OCI-LY1 (cell line): ENCODE measurements around the gene RNF157.

Experiments
- H2AFZ ChIP-seq: fragments of 200-600 bp; sonication (generic), shearing (Covaris generic); 2 replicates; pipeline ENCODE4 v1.6.0; 2014; ENCODE audit warnings: antibody characterized with exemption, mild to moderate bottlenecking, low read length
- H3F3A ChIP-seq: fragments of 200-600 bp; sonication (generic), shearing (Covaris generic); 2 replicates; pipeline ENCODE4 v1.6.0; 2014; ENCODE audit warnings: mild to moderate bottlenecking, antibody characterized with exemption, low read length, moderate library complexity; ENCODE audit not compliant: insufficient read depth
- H3K27ac ChIP-seq: fragments of 200-600 bp; sonication (generic); 2 replicates; pipeline ENCODE4 v1.5.1; 2014; ENCODE audit warnings: low read length, mixed run types, mild to moderate bottlenecking, low read depth; ENCODE audit not compliant: poor library complexity, severe bottlenecking
- H3K27me3 ChIP-seq: fragments of 200-600 bp; sonication (generic); 2 replicates; pipeline ENCODE4 v1.6.0; 2014; ENCODE audit warnings: antibody characterized with exemption, mild to moderate bottlenecking, low read length, moderate library complexity; ENCODE audit not compliant: insufficient read depth
- H3K36me3 ChIP-seq: fragments of 200-600 bp; sonication (generic); 2 replicates; pipeline ENCODE4 v1.6.1; 2014; ENCODE audit warnings: mild to moderate bottlenecking, antibody characterized with exemption, low read length, moderate library complexity, mixed read lengths; ENCODE audit not compliant: insufficient read depth
- H3K4me1 ChIP-seq: fragments of 200-600 bp; sonication (generic); 2 replicates; pipeline ENCODE4 v1.5.1; 2014; ENCODE audit warnings: mild to moderate bottlenecking, low read length, moderate library complexity; ENCODE audit not compliant: insufficient read depth, severe bottlenecking
- H3K4me2 ChIP-seq: fragments of 200-600 bp; sonication (generic), shearing (Covaris generic); 2 replicates; pipeline ENCODE4 v1.6.1; 2014; ENCODE audit warnings: low read length
- H3K4me3 ChIP-seq: fragments of 200-600 bp; sonication (generic); 2 replicates; pipeline ENCODE4 v1.5.1; 2014; ENCODE audit warnings: low read length, low read depth, mild to moderate bottlenecking, mixed read lengths; ENCODE audit not compliant: poor library complexity, severe bottlenecking
- H3K79me2 ChIP-seq: fragments of 200-600 bp; shearing (Covaris generic); 2 replicates; pipeline ENCODE4 v1.6.1; 2016; ENCODE audit warnings: mixed run types, low read length, mixed read lengths; ENCODE audit not compliant: insufficient read depth
- H3K9ac ChIP-seq: fragments of 200-600 bp; sonication (generic), shearing (Covaris generic); 2 replicates; pipeline ENCODE4 v1.6.1; 2014; ENCODE audit warnings: mild to moderate bottlenecking, low read length, mixed read lengths
- H3K9me2 ChIP-seq: fragments of 200-600 bp; sonication (generic), shearing (Covaris generic); 2 replicates; pipeline ENCODE4 v1.6.1; 2014; ENCODE audit warnings: low read depth, mild to moderate bottlenecking, low read length, mixed read lengths
- H3K9me3 ChIP-seq: fragments of 200-600 bp; shearing (Covaris generic); 2 replicates; pipeline ENCODE4 v1.6.1; 2014; ENCODE audit warnings: low read length, mixed read lengths
- H4K20me1 ChIP-seq: fragments of 200-600 bp; sonication (generic), shearing (Covaris generic); 2 replicates; pipeline ENCODE4 v1.6.0; 2016; ENCODE audit warnings: mild to moderate bottlenecking, low read length; ENCODE audit not compliant: insufficient read depth
- EZH2 ChIP-seq: fragments of 200-600 bp; sonication (generic), shearing (Covaris generic); IDR thresholded peaks from 2 replicates; pipeline ENCODE4 v1.8.0; 2017; ENCODE audit warnings: borderline replicate concordance, mixed run types, mild to moderate bottlenecking, antibody characterized with exemption, low read length, moderate library complexity, mixed read lengths
- TF ChIP-seq, protein P1 (sequence below): fragments of 200-600 bp; sonication (generic), shearing (Covaris generic); IDR thresholded peaks from 2 replicates; pipeline ENCODE4 v1.5.1; 2017; ENCODE audit warnings: mild to moderate bottlenecking, antibody characterized with exemption, low read length, moderate library complexity, mixed read lengths

Gene RNF157

DNA sequence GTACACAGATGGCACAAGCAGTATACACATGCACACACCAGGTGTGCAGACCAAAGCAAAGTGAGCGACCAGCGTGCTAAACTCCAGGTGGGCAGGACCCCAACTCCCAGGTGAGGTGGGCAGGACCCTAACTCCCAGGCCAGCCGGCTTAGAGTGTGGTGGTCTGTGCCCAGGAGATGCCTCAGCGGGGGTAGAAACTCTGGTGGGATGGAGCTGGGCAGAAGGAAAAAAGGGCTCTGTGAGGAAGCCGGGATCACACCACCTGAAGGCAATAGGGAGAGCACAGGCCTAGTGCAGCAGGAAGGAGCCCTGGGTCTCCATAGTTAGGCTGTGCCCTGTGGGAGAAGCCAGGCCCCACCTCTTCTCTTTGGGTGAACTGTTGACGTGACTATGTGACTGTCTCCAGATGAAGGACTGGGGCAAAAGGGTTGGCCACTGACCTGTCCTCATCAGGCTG, 97.7 kb downstream of the RNF157 start:
- Histone ChIP-seq H3K36me3 (no peaks in the 10 kb centered on the region), H3K79me2 (no peaks in the 10 kb centered on the region), H3K9me2 (no peaks in the 10 kb centered on the region), H3K27ac (no peak overlapping the region), H3K4me2 (no peak overlapping the region), H4K20me1 (no peaks in the 10 kb centered on the region), H3F3A (no peaks in the 10 kb centered on the region), H3K9me3 (no peaks in the 10 kb centered on the region), H3K4me1 (peaks cover 18% of the 10 kb centered on the region), H2AFZ (no peak overlapping the region), H3K4me3 (no peak overlapping the region), H3K9ac (no peak overlapping the region), H3K27me3 (peaks cover 6% of the 10 kb centered on the region; the same call in 1 of the 2 replicates)
- no peak for TF ChIP-seq EZH2
- TF ChIP-seq, protein P1, sequence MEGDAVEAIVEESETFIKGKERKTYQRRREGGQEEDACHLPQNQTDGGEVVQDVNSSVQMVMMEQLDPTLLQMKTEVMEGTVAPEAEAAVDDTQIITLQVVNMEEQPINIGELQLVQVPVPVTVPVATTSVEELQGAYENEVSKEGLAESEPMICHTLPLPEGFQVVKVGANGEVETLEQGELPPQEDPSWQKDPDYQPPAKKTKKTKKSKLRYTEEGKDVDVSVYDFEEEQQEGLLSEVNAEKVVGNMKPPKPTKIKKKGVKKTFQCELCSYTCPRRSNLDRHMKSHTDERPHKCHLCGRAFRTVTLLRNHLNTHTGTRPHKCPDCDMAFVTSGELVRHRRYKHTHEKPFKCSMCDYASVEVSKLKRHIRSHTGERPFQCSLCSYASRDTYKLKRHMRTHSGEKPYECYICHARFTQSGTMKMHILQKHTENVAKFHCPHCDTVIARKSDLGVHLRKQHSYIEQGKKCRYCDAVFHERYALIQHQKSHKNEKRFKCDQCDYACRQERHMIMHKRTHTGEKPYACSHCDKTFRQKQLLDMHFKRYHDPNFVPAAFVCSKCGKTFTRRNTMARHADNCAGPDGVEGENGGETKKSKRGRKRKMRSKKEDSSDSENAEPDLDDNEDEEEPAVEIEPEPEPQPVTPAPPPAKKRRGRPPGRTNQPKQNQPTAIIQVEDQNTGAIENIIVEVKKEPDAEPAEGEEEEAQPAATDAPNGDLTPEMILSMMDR, result no peak

DNA sequence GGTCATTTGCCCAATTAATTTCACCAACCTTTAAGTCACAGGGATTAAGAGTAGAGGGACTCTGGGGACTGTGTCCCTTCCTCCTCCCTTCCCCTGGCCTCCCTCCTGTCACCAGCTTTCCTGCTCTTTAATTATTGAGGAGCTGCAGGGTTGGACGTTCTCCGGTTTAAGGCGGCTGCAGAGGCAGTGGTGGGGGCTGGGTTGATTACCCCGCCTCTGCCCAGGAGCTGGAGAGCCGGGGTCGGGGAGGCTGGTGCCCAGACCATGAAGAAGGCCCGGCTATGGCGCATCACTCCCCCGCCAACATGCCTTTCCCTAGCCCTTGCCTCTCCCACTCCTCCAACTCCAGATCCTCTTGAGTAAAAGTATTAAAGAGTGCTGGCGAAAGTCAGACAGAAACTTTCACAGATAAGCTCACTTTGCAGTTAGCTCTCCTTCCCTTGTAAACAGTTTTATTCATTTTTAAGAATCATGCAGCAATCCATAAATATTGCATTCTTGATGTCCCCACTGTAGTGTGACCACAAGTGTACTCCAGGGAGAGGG, 98.2 kb downstream of the RNF157 start:
- no peak overlapping the region for H3K4me2 ChIP-seq
- no peaks in the 10 kb centered on the region for H3F3A ChIP-seq
- no peaks in the 10 kb centered on the region for H4K20me1 ChIP-seq
- TF ChIP-seq, protein P1, result no peak
- TF ChIP-seq EZH2, result no peak
- no peaks in the 10 kb centered on the region for H3K79me2 ChIP-seq
- no peak overlapping the region for H3K27ac ChIP-seq
- H3K9ac ChIP-seq, result no peak overlapping the region
- H3K9me3 ChIP-seq, result no peaks in the 10 kb centered on the region
- H3K4me3 ChIP-seq, result no peak overlapping the region
- no peak overlapping the region for H2AFZ ChIP-seq
- H3K9me2 ChIP-seq, result no peaks in the 10 kb centered on the region
- no peaks in the 10 kb centered on the region for H3K36me3 ChIP-seq
- H3K4me1 ChIP-seq, result peaks cover 18% of the 10 kb centered on the region
- peaks cover 6% of the 10 kb centered on the region; the same call in 1 of the 2 replicates for H3K27me3 ChIP-seq

DNA sequence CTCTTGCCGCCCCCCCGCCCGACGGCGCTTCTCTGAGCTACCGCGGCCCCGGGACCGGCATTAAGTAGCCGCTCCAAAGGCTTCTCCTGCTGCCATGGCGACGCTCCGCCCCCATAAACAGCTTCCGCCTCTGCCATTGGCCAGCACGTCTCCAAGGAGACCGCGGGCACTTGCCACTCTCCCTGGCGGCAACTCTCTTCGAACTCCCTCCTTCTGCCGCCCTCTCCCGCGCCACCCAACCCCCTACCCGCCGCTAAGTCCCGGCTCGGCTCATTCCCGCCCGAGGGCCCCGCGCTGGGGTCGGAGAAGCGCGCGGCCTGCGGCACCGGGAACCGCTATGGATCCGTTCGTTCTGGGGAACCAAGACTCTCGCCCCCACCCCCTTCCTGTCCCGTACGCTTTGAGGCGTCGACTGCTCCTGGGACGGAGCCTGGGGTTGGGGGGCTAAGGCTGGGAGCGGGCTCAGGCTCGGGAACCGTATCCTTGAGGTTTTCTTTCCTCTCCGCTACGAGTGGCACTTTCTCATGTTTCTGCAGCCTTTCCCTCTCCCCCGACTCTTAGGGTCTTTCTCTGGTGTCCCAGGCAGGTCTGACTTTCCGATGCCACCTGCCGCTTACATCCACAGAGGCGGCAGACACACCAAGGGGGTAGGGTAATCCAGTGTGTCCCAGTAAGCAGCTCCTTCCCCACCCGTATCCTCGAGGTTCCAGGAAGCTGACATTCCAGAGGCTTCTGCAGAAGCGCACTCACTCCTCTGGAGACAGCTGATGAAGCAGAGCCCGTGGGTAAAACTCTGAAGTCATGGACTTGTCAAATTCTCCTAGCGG, 98.9 kb downstream of the RNF157 start, which contains the start of gene FOXJ1:
Gene FOXJ1 (minus strand): TSS at position 34 of the 827 bp plus-strand sequence. CDS start 850 bp downstream, outside the sequence.
- TF ChIP-seq EZH2, result no peak
- TF ChIP-seq, protein P1, result no peak

More for the DNA sequence above, 98.9 kb downstream of the RNF157 start, which contains the start of gene FOXJ1:
- H3K9me2 ChIP-seq, result no peaks in the 10 kb centered on the region
- H3F3A ChIP-seq, result no peaks in the 10 kb centered on the region
- H3K4me2 ChIP-seq, result peak within 1 kb of the TSS; percentile 48
- peak within 1 kb of the TSS; percentile 43 for H3K4me3 ChIP-seq
- H3K4me1 ChIP-seq, result peaks cover 18% of the 10 kb centered on the region
- peaks cover 6% of the 10 kb centered on the region; the same call in 1 of the 2 replicates for H3K27me3 ChIP-seq
- H4K20me1 ChIP-seq, result no peaks in the 10 kb centered on the region
- H3K9me3 ChIP-seq, result no peaks in the 10 kb centered on the region
- H2AFZ ChIP-seq, result no peak within 1 kb of the TSS
- H3K27ac ChIP-seq, result no peak within 1 kb of the TSS
- no peak within 1 kb of the TSS for H3K9ac ChIP-seq
- no peaks in the 10 kb centered on the region for H3K79me2 ChIP-seq
- H3K36me3 ChIP-seq, result no peaks in the 10 kb centered on the region
